HG03432 (cell line): ENCODE data around the gene EFCAB9.
"Not testable (repeated sequence)": the region's sequence is repeated elsewhere in the genome, so short reads cannot be mapped to it uniquely, and the experiment has no call there.

Experiments used
- ATAC-seq: cut with Tn5 transposase; IDR thresholded peaks from one replicate; pipeline ENCODE4 v1.9.1; 2021; ENCODE audit warnings: mild to moderate bottlenecking, moderate library complexity; ENCODE audit not compliant: unreplicated experiment

The EFCAB9 gene

DNA sequence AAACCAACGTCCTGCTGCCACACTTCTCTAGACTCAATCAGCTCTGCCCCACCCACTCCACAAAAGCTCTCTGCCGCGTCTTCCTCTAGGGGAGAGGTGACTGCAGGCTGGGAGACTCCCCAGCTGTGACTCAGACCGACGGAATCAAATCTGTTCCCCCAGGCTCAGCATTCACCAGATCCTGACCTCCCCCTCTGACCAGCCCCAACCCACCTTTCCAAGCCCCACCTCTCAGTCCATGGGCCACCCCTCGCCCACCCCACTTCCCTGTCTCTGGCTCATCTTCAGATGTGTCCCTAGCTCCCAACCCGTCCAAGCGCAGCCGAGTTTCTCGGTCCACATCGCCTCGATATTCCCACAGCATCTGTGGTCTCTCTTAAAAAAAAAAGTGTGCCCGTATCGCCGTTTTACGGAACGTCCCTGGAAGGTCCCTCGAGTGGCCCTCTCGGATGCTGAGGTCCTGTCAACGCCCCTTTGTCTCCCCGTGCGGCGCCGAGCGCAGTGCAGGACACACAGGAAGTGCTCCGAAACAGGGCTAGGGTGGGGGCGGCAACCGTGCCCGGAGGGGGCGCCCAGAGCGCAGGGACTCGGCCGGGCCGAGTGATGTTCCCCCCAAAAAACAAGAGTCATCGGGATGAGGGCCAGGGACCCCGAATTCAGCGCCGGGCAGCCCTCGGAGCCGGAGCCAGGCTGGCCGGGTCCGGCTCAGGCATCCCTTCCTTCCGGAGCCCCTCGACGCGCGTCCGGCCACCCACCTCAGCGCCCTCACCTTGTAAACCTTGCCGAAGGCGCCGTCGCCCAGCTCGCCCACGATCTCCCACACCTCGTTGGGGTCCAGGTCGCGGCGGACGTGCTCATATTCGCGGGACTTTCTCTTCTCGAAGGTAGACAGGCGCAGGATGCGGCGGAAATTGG lies 6.6 kb upstream of the EFCAB9 start:
- peak; percentile 31 for ATAC-seq

DNA sequence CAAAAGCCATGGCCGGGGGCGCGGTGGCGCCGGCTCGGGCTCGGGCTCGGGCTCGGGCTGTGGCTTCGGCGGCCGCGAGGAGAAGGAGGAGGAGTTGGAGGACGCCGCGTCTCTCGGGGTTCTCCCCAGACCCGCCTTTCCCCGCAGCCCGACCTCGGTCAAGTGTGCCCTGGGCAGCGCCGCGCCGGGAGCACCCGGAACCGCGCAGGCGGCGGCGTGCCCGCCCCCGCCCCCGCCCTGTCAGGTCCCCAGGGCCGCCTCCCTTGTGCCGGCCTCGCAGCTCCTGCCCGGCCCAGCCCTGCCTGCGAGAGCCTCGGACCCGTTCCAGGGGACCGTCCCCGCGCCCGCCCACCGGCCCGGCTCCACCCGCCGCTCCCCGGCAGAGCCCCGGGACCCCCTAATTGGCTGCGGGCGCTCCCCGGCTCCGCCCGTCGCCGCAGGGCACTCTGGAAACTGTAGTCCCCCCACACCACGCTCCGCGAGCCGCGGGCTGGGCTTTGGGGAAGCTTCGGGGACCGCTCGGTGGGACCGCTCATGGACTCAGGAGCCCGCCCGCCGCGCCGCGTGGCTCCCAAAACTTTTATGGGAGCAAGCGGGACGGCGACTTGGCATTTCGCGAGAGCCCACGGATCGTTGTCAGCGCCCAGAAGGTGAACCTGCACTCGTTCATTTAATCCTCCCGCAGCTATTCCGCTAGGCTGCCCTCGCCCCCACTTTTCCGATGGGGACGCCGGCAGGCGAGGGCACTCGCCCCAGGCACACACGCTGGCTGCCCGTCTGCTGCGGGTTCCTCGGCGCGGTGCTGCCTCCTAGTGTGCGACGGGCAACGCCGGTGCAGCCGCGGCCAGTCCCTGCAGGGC lies 5.7 kb upstream of the EFCAB9 start, which contains the start of gene STK10:
Gene STK10 (minus strand): TSS at position 192 of the 860 bp plus-strand sequence. CDS start 182 bp downstream, at position 10.
- ATAC-seq, result peak; percentile 81

DNA sequence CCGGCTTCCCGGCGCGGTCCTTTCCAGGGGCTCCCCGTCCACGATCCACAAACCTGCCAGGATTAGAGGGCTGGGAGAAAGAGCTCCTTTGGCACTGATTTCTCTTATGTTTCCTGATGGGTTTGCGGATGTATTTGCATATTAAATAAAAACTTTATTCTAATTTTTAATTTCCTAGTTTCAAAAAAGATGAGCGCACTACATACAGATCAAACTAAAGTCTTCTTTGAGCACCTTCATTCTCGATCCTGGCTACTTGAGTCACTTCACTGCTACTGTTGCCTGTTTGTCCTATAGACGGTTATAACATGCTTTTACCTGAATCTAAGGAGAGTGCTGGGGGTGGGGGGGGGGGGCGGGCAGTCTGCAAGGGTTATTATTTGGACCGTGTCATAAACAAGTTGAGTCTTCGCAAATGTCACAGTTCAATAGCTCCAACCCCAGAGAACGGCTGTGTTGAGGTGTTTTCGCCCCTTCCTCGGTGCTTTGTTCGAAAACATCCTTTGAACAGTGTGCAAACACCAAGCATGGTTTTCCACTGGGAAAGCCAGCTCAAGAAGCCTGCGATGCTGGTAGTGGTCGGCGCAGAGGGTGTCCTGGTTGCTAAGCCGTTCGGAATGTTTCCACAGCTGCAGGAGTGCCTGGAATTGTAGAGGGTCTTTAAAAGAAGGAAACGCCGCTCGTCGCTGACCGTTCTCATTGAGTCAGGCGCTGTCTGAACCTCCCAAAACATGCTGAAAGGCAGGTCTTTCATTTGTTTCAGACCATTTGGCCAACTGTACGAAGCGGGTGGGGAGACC lies 4.9 kb upstream of the EFCAB9 start:
- ATAC-seq, result no peak

DNA sequence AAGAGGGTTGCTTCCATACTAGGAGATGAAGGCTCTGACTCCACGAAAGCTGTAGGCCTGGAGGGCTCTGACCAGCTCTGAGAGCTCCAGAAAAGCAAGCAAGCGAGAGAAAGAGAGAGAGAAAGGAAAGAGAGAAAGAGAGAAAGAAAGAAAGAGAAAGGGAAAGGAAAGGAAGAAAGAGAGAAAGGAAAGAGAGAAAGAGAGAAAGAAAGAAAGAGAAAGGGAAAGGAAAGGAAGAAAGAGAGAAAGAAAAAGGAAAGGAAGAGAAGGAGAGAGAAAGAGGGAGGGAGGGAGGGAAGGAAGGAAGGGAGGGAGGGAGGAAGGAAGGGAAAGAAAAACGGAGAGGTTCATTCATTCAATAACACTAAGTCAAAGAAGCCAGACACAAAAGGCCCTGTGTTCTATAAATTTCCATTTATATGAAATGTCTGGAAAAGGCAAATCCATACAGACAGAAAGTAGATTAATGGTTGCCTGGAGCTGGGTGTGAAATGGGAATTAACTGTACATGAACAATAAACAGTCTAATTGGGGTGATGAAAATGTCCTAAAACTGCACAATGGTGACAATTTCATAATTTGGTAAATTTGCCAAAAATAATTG lies 4.2 kb upstream of the EFCAB9 start:
- ATAC-seq, result no peak

DNA sequence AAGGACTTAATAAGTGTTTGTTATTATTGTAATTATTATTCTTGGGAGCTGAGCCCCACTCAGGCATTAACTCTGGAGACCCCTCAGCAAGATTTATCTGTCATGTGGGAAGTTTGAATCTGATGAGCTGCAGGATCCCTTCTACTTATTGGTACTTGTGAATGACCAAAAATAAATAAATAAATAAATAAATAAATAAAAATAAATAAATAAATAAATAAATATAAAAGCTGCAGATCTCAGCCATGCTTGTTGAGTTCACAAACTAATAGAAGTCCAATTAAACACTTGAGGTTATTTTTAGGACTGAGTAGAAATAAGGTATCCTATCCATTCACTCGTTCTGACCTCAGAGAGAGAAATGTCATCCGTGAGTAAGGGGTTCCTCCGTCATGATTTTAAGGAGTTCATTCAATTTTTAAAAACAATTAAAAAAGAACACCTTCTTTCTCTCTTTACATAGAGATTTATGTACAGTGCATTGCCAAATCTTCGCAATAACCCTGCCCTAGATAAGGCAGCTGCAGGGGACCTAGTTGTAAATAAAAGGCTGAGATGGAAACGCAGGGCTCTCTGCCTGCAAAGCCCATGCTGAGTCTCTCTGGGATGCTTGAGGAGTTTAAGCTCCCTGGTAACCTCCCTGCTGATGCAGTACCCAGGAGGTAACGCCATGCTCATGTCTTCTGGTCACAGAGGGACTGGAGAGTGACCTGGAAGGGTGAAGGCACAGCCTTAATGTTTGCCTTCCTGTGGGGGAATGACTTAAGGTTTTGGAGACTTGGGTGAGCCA lies 1.2 kb downstream of the EFCAB9 start:
- ATAC-seq, result no peak

DNA sequence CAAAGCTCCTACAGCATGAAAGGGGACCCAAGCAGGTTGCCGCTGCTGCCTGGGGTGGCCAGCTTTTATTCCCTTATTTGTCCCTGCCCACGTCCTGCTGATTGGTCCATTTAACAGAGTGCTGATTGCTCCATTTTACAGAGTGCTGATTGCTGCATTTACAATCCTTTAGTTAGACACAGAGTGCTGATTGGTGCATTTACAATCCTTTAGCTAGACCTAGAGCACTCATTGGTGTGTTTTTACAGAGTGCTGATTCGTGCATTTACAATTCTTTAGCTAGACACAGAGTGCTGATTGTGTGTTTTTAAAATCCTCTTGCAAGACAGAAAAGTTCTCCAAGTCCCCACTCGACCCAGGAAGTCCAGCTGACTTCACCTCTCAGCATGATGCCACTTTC lies 3.8 kb downstream of the EFCAB9 start:
- not testable (repeated sequence) for ATAC-seq

DNA sequence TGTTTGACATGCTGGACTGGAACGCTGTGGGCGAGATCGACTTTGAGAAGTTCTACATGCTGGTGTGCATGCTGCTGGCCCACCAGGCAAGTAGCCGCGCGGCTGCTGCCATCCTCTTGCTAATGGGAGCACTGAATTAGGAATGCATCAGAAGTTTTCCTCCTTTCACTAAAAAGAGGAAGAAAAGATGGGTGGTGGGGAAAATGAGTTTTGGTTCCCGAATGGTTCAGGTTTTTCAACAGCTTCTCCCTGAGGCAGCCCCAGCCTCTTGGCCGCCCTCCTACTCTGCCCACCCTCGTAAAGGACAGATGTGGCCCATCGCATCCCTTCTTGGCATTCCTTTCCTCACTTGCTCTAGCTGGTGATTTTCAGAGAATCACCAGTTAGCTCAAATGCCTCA lies 5.5 kb downstream of the EFCAB9 start:
- ATAC-seq, result no peak

DNA sequence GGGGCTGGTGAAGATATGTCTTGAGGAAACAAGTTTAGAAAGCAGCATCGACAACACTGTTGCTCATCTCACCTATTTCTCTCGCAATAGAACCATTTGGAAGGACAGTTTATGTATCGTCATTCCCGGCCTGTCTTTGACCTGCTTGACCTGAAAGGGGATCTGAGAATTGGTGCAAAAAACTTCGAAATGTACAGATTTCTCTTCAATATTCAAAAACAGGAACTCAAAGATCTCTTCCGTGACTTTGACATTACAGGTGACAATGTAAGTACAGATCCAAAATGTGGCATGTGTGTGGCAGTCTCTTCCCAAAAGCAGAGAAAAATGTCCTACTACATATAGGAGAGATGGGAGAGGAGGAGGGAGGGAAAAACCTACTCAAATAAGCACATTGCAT lies 6.5 kb downstream of the EFCAB9 start:
- no peak for ATAC-seq

DNA sequence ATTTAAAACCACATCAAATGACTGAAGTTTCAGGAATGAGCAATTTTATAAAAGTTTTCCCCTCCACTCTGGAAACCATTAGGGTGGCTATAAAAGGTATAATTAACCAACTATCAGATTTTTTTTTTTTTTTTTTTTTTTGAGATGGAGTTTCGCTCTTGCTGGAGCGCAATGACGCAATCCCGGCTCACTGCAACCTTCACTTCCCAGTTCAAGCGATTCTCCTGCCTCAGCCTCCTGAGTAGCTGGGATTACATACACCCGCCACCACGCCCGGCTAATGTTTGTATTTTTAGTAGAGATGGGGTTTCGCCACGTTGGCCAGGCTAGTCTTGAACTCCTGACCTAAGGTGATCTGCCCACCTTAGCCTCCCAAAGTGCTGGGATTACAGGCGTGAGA lies 12.0 kb downstream of the EFCAB9 start:
- not testable (repeated sequence) for ATAC-seq

DNA sequence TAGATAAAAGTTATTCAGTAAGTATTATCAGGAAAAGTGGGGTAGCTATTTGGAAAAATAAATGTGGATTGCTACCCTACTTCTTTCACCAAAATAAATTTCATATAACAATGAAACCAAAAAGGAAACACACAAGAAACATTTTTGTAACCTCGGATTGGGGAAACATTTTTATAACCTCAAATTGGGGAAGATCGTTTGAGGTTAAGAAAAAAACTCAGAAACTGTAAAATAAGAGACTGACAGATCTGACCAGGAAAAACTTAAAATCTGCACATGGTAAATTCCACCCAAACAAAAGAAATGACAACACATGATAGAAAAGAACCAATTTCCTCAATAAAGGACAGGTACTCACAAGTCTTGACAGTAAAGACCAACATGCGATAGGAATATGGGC lies 13.5 kb downstream of the EFCAB9 start:
- no peak for ATAC-seq

DNA sequence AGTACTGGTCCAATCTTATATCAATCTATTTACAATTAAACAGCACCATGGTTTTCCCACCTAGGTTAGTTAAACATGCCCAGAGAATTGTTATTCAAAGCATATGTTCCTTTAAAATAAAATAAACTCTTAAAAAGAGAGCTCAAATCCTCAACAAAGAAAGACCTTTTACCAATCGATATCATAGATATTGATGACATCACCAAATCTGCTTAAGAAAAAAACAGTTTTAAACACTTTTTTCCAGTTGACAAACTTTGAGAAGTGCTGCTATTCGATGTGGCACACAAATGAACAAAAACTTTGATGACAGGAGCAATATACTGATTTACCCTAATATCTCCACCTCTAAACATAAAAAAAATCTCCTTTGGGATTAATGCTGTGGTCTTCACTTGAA lies 15.7 kb downstream of the EFCAB9 start:
- ATAC-seq, result no peak

DNA sequence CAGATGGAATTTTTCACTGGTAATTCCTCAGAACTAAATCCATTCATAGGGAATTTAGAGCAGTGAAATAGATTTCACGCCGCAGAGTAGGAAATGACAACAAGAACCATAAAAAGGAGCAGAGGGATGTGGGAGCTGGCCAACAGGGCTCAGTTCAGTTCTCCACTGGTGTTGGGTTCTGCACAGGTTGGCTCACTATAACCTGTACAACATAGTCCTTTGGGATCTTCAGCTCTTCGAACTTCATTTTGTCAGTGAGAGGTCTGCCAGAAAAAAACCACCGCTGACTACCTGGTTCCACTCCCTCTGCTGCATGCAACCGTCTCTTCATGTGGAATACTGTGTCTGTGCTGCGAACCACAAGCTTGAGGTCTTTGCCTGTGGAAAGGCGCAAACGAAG lies 17.7 kb downstream of the EFCAB9 start:
- no peak for ATAC-seq

DNA sequence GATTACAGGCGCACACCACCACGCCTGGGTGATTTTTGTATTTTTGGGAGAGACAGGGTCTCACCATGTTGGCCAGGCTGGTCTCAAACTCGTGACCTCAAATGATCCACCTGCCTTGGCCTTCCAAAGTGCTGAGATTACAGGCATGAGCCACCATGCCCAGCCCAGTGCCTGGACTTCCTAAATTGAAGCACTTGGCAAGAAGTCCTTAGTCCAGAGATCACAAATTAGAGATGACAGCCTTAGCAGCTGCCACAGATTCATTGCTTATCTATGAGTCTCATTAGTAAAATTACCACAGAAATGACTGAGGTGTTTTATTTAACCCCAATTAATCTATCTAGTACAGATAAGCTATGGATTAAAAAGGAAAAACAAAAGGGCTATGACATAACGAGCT lies 19.2 kb downstream of the EFCAB9 start:
- ATAC-seq, result no peak

DNA sequence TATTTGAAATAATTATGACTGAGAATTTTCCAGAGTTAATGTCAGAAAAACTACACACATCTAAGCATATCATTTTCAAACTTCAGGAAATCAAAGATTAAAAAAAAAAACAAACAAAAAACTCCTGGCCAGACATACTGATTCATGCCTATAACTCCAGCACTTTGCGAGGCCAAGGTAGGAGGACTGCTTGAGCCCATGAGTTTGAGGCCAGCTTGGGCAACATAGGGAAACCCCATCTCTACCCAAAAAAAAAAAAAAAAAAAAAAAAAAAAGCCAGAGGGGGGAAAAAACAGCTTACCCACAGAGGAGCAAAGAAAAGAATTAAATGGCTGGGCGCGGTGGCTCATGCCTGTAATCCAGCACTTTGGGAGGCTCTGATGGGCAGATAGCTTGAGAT lies 22.4 kb downstream of the EFCAB9 start:
- ATAC-seq, result no peak

DNA sequence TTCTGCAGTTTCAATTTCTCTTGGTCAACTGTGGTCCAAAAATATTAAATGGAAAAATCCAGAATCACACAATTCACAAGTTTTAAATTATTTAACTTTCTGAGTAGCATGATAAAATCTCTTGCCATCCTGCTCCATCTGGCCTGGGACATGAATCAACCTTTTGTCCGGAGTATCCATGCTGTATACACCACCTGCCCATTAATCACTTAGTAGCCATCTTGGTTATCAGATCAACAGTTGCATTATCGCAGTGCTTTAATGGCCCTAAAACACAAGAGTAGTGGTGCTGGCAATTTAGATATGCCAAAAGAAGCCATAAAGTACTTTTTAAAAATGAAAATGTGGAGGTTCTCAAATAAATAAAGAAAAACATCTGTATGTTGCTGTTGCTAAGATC lies 25.3 kb downstream of the EFCAB9 start:
- no peak for ATAC-seq

DNA sequence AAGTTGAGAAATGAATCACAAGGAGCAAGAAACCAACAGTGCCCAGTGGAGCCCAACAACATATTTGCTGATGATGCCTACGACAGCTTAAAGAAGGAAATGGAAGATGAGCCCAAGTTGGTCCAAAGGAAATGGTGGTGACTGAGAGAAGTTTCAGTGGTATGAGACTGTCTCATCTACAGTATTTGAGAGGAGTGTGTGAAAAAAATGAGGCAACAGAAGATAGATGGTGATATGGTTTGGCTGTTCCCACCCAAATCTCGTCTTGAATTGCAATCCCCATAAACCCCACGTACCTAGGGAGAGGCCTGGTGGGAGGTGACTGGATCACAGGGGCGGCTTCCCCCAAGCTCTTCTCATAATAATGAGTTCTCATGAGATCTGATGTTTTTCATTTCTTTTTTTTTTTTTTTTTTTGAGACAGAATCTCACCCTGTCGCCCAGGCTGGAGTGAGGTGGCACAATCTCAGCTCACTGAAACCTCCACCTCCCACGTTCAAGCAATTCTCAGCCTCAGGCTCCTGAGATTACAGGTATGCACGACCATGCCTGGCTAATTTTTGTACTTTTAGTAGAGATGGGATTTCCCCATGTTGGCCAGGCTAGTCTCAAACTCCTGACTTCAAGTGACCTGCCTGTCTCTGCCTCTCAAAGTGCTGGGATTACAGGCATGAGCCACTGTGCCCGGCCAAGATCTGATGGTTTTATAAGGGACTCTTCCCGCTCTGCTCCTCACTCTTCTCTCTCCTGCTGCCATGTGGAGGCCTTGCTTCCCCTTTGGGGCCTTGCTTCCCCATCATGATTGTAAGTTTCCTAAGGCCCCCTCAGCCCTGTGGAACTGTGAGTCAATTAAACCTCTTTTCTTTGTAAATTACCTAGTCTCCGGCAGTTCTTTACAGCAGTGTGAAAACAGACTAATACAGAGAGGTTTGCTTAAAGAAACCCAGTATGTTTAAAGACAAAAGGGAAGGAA lies 30.2 kb downstream of the EFCAB9 start:
- ATAC-seq, result peak; percentile 87

DNA sequence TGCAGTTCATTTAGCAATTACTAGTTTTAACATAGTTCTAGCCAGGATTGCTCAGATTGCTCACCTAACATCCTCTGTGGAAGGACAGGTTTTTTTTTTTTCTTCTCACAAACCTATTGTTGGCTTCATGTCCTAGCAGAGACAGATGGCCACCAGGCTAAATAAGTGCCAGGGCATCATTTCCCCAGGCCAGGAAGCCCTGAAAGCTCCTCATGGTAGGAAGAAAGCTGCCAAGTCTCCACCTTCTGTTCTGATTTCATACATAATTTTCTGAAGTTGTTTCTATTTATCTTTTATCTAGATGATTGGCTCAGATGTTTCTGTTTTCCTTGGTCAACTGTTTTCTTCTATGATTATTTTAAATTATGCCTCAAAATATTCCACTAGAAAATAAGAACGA lies 31.0 kb downstream of the EFCAB9 start:
- no peak for ATAC-seq

DNA sequence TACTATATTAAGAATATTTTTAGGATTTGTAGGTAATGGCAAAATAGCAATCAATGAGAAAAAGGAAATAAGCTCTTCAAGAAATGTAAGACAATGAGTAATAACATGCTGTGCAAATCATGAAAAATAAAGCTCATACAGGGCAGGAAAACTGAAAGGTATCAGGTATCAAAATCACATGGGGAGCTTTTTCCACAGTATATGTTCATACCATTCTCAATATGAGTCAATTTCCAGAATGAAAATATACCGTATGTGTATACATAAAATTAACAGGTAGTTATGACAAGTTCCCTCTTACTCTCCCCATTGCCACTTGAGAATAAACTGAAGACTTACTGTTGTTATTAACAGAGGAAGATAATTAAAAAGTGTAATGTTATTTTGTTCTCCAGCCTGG lies 35.9 kb downstream of the EFCAB9 start:
- no peak for ATAC-seq

DNA sequence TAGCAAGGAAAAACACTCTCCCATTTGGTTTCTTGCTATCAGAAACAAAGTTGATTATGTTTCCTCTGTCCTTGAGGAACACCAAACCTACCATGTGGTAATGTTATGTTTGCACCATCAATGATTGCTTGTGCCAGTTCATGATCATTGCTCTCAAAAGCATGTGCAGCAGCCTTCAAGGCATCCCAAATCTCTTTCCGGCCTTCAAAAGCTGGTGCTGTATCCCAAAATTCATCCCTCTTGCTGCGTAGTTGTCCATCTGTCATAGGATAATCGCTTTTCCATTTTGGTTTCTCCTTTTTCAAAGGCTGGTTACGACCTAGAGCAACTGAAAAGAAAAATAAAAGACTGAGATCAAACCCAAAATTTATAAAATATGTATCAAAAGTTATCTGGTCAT lies 40.1 kb downstream of the EFCAB9 start:
- ATAC-seq, result no peak
